Fibroblast of mammary gland (primary cell): Measurements from ENCODE around the gene EDNRB.

ENCODE experiments used
- DNase-seq: peaks from one replicate; pipeline ENCODE4 v3.0.0-alpha.2; 2010; ENCODE audit warnings: low read depth
- H3K4me3 ChIP-seq: 2 replicates; pipeline ENCODE4 v1.5.1; 2011; ENCODE audit warnings: low read depth, mild to moderate bottlenecking, low read length, moderate library complexity; ENCODE audit not compliant: control insufficient read depth
- CTCF ChIP-seq: conservative IDR thresholded peaks from 2 replicates; pipeline ENCODE4 v1.5.1; 2011; ENCODE audit warnings: low read depth, low read length, inconsistent platforms; ENCODE audit not compliant: control insufficient read depth, insufficient read depth

Gene EDNRB

GRCh38 chr13:77911751-77912150 lies 6.9 kb downstream of the EDNRB start:
- H3K4me3 ChIP-seq, result no peak overlapping the region
- no peak for TF ChIP-seq CTCF
- DNase-seq, result no peak

GRCh38 chr13:77909827-77910226 lies 8.8 kb downstream of the EDNRB start:
- H3K4me3 ChIP-seq, result no peak overlapping the region
- TF ChIP-seq CTCF, result no peak
- DNase-seq, result no peak

GRCh38 chr13:77908531-77908930 lies 10.1 kb downstream of the EDNRB start:
- H3K4me3 ChIP-seq, result no peak overlapping the region
- TF ChIP-seq CTCF, result no peak
- DNase-seq, result no peak

- DNase-seq, result no peak
- no peak for TF ChIP-seq CTCF
Measured at GRCh38 chr13:77907666-77908341, 10.8 kb downstream of the EDNRB start.

GRCh38 chr13:77904031-77904430 lies 14.6 kb downstream of the EDNRB start:
- no peak overlapping the region for H3K4me3 ChIP-seq
- no peak for DNase-seq

More at GRCh38 chr13:77907666-77908341, 10.8 kb downstream of the EDNRB start:
- no peak overlapping the region for H3K4me3 ChIP-seq

GRCh38 chr13:77903435-77903834 lies 15.2 kb downstream of the EDNRB start:
- TF ChIP-seq CTCF, result no peak
- no peak for DNase-seq
- H3K4me3 ChIP-seq, result no peak overlapping the region

More at GRCh38 chr13:77904031-77904430, 14.6 kb downstream of the EDNRB start:
- TF ChIP-seq CTCF, result no peak
